IMR-90 (cell line): Measurements from ENCODE around the gene F3. TPM values are rescaled to one million over a fixed set of nuclear protein-coding genes. Genes with fewer than 3 reads are reported as not detected.

Source experiments
- polyA plus RNA-seq, 3 experiments: library from polyadenylated mRNA; depleted of rRNA; stranded (reverse); fragments of >200 nt; gene quantifications; 2 replicates each; pipeline ENCODE4 v1.2.3, GENCODE V29; 2012; ENCODE audit warnings: low replicate concordance in 1 of 3
- total RNA-seq: library from RNA; depleted of rRNA; stranded (reverse); fragments of >200 nt; gene quantifications from 2 replicates; pipeline ENCODE4 v1.2.3, GENCODE V29; 2012; rRNA removed

F3 gene
- total and polyA plus RNA-seq, 2 of the 4 experiments (the other 2 are of a cell fraction), result 75.6 to 126 TPM

Other genes starting within 250 kb of the F3 start
- gene ABCD3, start 123.4 kb downstream of the F3 start, total RNA-seq, result 32.6 and 66.4 TPM in 2 replicates
- 9.6 and 13.6 TPM in 2 replicates for gene ABCD3, start 123.4 kb downstream of the F3 start, polyA plus RNA-seq (2012; rRNA removed)